HUES6 (cell line): ENCODE results near the gene CDK14.

Experiments used
- H3K27ac ChIP-seq: 2 replicates; pipeline ENCODE4 v1.7.0; 2013; ENCODE audit warnings: low read depth, mild to moderate bottlenecking, low read length, inconsistent platforms
- H3K27me3 ChIP-seq: 2 replicates; pipeline ENCODE4 v1.6.1; 2013; ENCODE audit warnings: low read length; ENCODE audit not compliant: control insufficient read depth, insufficient read depth
- H3K36me3 ChIP-seq: 2 replicates; pipeline ENCODE4 v1.6.1; 2013; ENCODE audit warnings: low read length; ENCODE audit not compliant: control insufficient read depth, insufficient read depth
- H3K4me1 ChIP-seq: 2 replicates; pipeline ENCODE4 v1.6.1; 2013; ENCODE audit warnings: low read length; ENCODE audit not compliant: control insufficient read depth, insufficient read depth
- H3K4me3 ChIP-seq: 2 replicates; pipeline ENCODE4 v1.5.1; 2013; ENCODE audit warnings: low read depth, low read length
- H3K9ac ChIP-seq: one replicate; pipeline ENCODE4 v1.6.1; 2013; ENCODE audit warnings: mild to moderate bottlenecking, low read length
- H3K9me3 ChIP-seq: 2 replicates; pipeline ENCODE4 v1.6.1; 2013; ENCODE audit warnings: low read depth, low read length; ENCODE audit not compliant: control insufficient read depth, insufficient read depth

CDK14 gene

GRCh38 chr7:90681336-90682022 lies 85.4 kb downstream of the CDK14 start:
- Histone ChIP-seq H3K27me3 (no peaks in the 10 kb centered on the region), H3K36me3 (no peaks in the 10 kb centered on the region), H3K4me1 (peaks cover 13% of the 10 kb centered on the region), H3K27ac (no peak overlapping the region), H3K4me3 (no peak overlapping the region), H3K9ac (no peak overlapping the region), H3K9me3 (no peaks in the 10 kb centered on the region)

- Histone ChIP-seq H3K4me3 (no peak overlapping the region), H3K9me3 (no peaks in the 10 kb centered on the region), H3K4me1 (peaks cover 6% of the 10 kb centered on the region), H3K9ac (no peak overlapping the region), H3K27me3 (no peaks in the 10 kb centered on the region), H3K27ac (no peak overlapping the region), H3K36me3 (no peaks in the 10 kb centered on the region)
Measured at GRCh38 chr7:90686146-90686545, 90.0 kb downstream of the CDK14 start.

GRCh38 chr7:90688810-90689209 lies 92.7 kb downstream of the CDK14 start:
- H3K9me3 ChIP-seq = no peaks in the 10 kb centered on the region
- H3K4me1 ChIP-seq = peaks cover 6% of the 10 kb centered on the region
- H3K27me3 ChIP-seq = no peaks in the 10 kb centered on the region
- H3K4me3 ChIP-seq = no peak overlapping the region
- no peak overlapping the region for H3K27ac ChIP-seq
- H3K9ac ChIP-seq = no peak overlapping the region
- H3K36me3 ChIP-seq = no peaks in the 10 kb centered on the region

GRCh38 chr7:90689260-90689659 lies 93.1 kb downstream of the CDK14 start:
- H3K4me1 ChIP-seq = peaks cover 6% of the 10 kb centered on the region
- H3K4me3 ChIP-seq = no peak overlapping the region
- H3K9me3 ChIP-seq = no peaks in the 10 kb centered on the region
- no peak overlapping the region for H3K27ac ChIP-seq
- H3K36me3 ChIP-seq = no peaks in the 10 kb centered on the region
- H3K9ac ChIP-seq = no peak overlapping the region
- no peaks in the 10 kb centered on the region for H3K27me3 ChIP-seq

- Histone ChIP-seq H3K36me3 (no peaks in the 10 kb centered on the region), H3K4me3 (no peak overlapping the region), H3K27ac (no peak overlapping the region), H3K27me3 (no peaks in the 10 kb centered on the region), H3K4me1 (peaks cover 6% of the 10 kb centered on the region), H3K9me3 (no peaks in the 10 kb centered on the region), H3K9ac (no peak overlapping the region)
Measured at GRCh38 chr7:90690159-90690858, 94.2 kb downstream of the CDK14 start.

- peaks cover 6% of the 10 kb centered on the region for H3K4me1 ChIP-seq
Measured at GRCh38 chr7:90692396-90692795, 96.3 kb downstream of the CDK14 start.

GRCh38 chr7:90692947-90693346 lies 96.8 kb downstream of the CDK14 start:
- no peak overlapping the region for H3K9ac ChIP-seq
- H3K36me3 ChIP-seq = no peaks in the 10 kb centered on the region
- no peaks in the 10 kb centered on the region for H3K27me3 ChIP-seq
- no peak overlapping the region for H3K27ac ChIP-seq
- 0 out of 2 replicates have a peak, but pooled peaks cover 2% of the 10 kb centered on the region for H3K9me3 ChIP-seq
- H3K4me1 ChIP-seq = peaks cover 6% of the 10 kb centered on the region
- H3K4me3 ChIP-seq = no peak overlapping the region

More at GRCh38 chr7:90692396-90692795, 96.3 kb downstream of the CDK14 start:
- Histone ChIP-seq H3K27me3 (no peaks in the 10 kb centered on the region), H3K27ac (no peak overlapping the region), H3K4me3 (no peak overlapping the region), H3K9me3 (0 out of 2 replicates have a peak, but pooled peaks cover 2% of the 10 kb centered on the region), H3K9ac (no peak overlapping the region), H3K36me3 (no peaks in the 10 kb centered on the region)

GRCh38 chr7:90693939-90694338 lies 97.8 kb downstream of the CDK14 start:
- Histone ChIP-seq H3K36me3 (no peaks in the 10 kb centered on the region), H3K27me3 (no peaks in the 10 kb centered on the region), H3K4me3 (no peak overlapping the region), H3K27ac (no peak overlapping the region), H3K4me1 (peaks cover 2% of the 10 kb centered on the region), H3K9ac (no peak overlapping the region), H3K9me3 (0 out of 2 replicates have a peak, but pooled peaks cover 2% of the 10 kb centered on the region)

GRCh38 chr7:90698616-90699015 lies 102.5 kb downstream of the CDK14 start:
- Histone ChIP-seq H3K9me3 (0 out of 2 replicates have a peak, but pooled peaks cover 2% of the 10 kb centered on the region), H3K36me3 (no peaks in the 10 kb centered on the region), H3K27me3 (no peaks in the 10 kb centered on the region), H3K4me1 (peaks cover 8% of the 10 kb centered on the region; the same call in 1 of the 2 replicates), H3K27ac (no peak overlapping the region), H3K9ac (no peak overlapping the region), H3K4me3 (no peak overlapping the region)

GRCh38 chr7:90701021-90701420 lies 104.9 kb downstream of the CDK14 start:
- H3K36me3 ChIP-seq = no peaks in the 10 kb centered on the region
- H3K4me1 ChIP-seq = peaks cover 12% of the 10 kb centered on the region; the same call in 1 of the 2 replicates
- no peak overlapping the region for H3K9ac ChIP-seq
- H3K27ac ChIP-seq = no peak overlapping the region
- 0 out of 2 replicates have a peak, but pooled peaks cover 2% of the 10 kb centered on the region for H3K9me3 ChIP-seq
- H3K4me3 ChIP-seq = no peak overlapping the region
- H3K27me3 ChIP-seq = no peaks in the 10 kb centered on the region

GRCh38 chr7:90701771-90702170 lies 105.7 kb downstream of the CDK14 start:
- Histone ChIP-seq H3K36me3 (no peaks in the 10 kb centered on the region), H3K4me1 (peaks cover 19% of the 10 kb centered on the region; the same call in 1 of the 2 replicates), H3K27ac (no peak overlapping the region), H3K9me3 (0 out of 2 replicates have a peak, but pooled peaks cover 2% of the 10 kb centered on the region), H3K4me3 (no peak overlapping the region), H3K9ac (no peak overlapping the region), H3K27me3 (no peaks in the 10 kb centered on the region)
